HG03095 (cell line): ENCODE data around the gene ZNF436.
"Not testable (repeated sequence)": the region's sequence is repeated elsewhere in the genome, so short reads cannot be mapped to it uniquely, and the experiment has no call there.

Experiments
- ATAC-seq: cut with Tn5 transposase; IDR thresholded peaks from one replicate; pipeline ENCODE4 v1.9.1; 2021; ENCODE audit warnings: moderate library complexity; ENCODE audit not compliant: unreplicated experiment

The ZNF436 gene

GRCh38 chr1:23322770-23323169 lies 46.9 kb downstream of the ZNF436 start:
- ATAC-seq = no peak

GRCh38 chr1:23310280-23310679 lies 59.4 kb downstream of the ZNF436 start:
- ATAC-seq = not testable (repeated sequence)
